Upper lobe of right lung (tissue), 1 donor: Measurements from ENCODE around the gene MYL6. TPM values are rescaled to one million over a fixed set of nuclear protein-coding genes. Genes with fewer than 3 reads are reported as not detected.

ENCODE experiments used
- ATAC-seq: fragments of 200-7000 bp; cut with Tn5 transposase; one replicate; pipeline ENCODE4 v1.9.1; 2020; ENCODE audit warnings: mild to moderate bottlenecking, moderate library complexity
- DNase-seq: peaks from one replicate; pipeline ENCODE4 v3.0.0-alpha.2; 2020
- H3K27ac ChIP-seq: fragments of 200-600 bp; one replicate; pipeline ENCODE4 v1.8.0; 2022
- H3K27me3 ChIP-seq: fragments of 200-600 bp; one replicate; pipeline ENCODE4 v1.8.0; 2022; ENCODE audit warnings: mild to moderate bottlenecking
- H3K36me3 ChIP-seq: fragments of 200-600 bp; one replicate; pipeline ENCODE4 v1.8.0; 2022
- H3K4me1 ChIP-seq: fragments of 200-600 bp; one replicate; pipeline ENCODE4 v1.8.0; 2022
- H3K4me3 ChIP-seq: fragments of 200-600 bp; one replicate; pipeline ENCODE4 v1.8.0; 2022; ENCODE audit warnings: mild to moderate bottlenecking
- H3K9me3 ChIP-seq: fragments of 200-600 bp; one replicate; pipeline ENCODE4 v1.8.0; 2022
- CTCF ChIP-seq: fragments of 200-600 bp; IDR thresholded peaks from one replicate; pipeline ENCODE4 v1.8.0; 2022; ENCODE audit warnings: antibody characterized with exemption
- intact Hi-C: fragments of 100-400 bp; cut with DNase I; formaldehyde crosslinking; loops from one replicate; pipeline ENCODE4 v1.11.0; 2022
- total RNA-seq: library from RNA; stranded (reverse); fragmentation: NEBNext Ultra II Directional; extraction: Animal tissue kit (Norgen Biotek cat#: 25700); gene quantifications from one replicate; pipeline ENCODE4 v1.2.1, GENCODE V29; 2021
- donor health status: DM: no; HTN: yes; CAD: no; lungs with severe emphysema.

Gene MYL6
- total RNA-seq, 1 donor from 2014 or later = 1,254 TPM

GRCh38 chr12:56117778-56118687 lies 40.1 kb upstream of the MYL6 start, which contains the start of gene ZC3H10:
Gene ZC3H10, plus strand, starts transcription at chr12:56118266. Its CDS starts 2,297 bp downstream, at chr12:56120563.
- intact Hi-C loops = no loop called here
- peak; percentile 92 for ATAC-seq

GRCh38 chr12:56118688-56119357 lies 39.3 kb upstream of the MYL6 start:
- Histone ChIP-seq H3K4me1 (peaks cover 19% of the 10 kb centered on the region), H3K36me3 (peaks cover 24% of the 10 kb centered on the region), H3K9me3 (no peaks in the 10 kb centered on the region), H3K27me3 (no peaks in the 10 kb centered on the region), H3K4me3 (peak overlapping the region; percentile 62), H3K27ac (peak overlapping the region; percentile 97)
- ATAC-seq (no peak), DNase-seq (no peak)
- TF ChIP-seq CTCF = no peak
- intact Hi-C loops = no loop called here

More at GRCh38 chr12:56117778-56118687, 40.1 kb upstream of the MYL6 start, which contains the start of gene ZC3H10:
- DNase-seq = peak; percentile 98
- H3K36me3 ChIP-seq = peaks cover 32% of the 10 kb centered on the region
- H3K9me3 ChIP-seq = no peaks in the 10 kb centered on the region
- peaks cover 19% of the 10 kb centered on the region for H3K4me1 ChIP-seq
- H3K4me3 ChIP-seq = peak within 1 kb of the TSS; percentile 62
- TF ChIP-seq CTCF = peak; percentile 57
- peak within 1 kb of the TSS; percentile 97 for H3K27ac ChIP-seq
- no peaks in the 10 kb centered on the region for H3K27me3 ChIP-seq

- Histone ChIP-seq H3K9me3 (no peaks in the 10 kb centered on the region), H3K4me1 (peaks cover 21% of the 10 kb centered on the region), H3K36me3 (peaks cover 23% of the 10 kb centered on the region), H3K27me3 (no peaks in the 10 kb centered on the region), H3K4me3 (peak overlapping the region; percentile 62), H3K27ac (peak overlapping the region; percentile 97)
- intact Hi-C loops = no loop called here
- ATAC-seq (peak; percentile 70), DNase-seq (no peak)
- peak; percentile 79 for TF ChIP-seq CTCF
Measured at GRCh38 chr12:56119361-56119796, 38.8 kb upstream of the MYL6 start.

- H3K36me3 ChIP-seq = peaks cover 23% of the 10 kb centered on the region
- H3K4me1 ChIP-seq = peaks cover 30% of the 10 kb centered on the region
- no peaks in the 10 kb centered on the region for H3K27me3 ChIP-seq
- no peak for TF ChIP-seq CTCF
- H3K9me3 ChIP-seq = no peaks in the 10 kb centered on the region
- no peak for DNase-seq
- intact Hi-C loops = loop anchor here (10.0 kb wide), 1 partner anchor 54 kb away; no protein-coding TSS in a partner anchor
- no peak overlapping the region for H3K4me3 ChIP-seq
- no peak for ATAC-seq
- H3K27ac ChIP-seq = peak overlapping the region; percentile 74
Measured at GRCh38 chr12:56120158-56120846, 37.9 kb upstream of the MYL6 start.

- ATAC-seq (no peak), DNase-seq (no peak)
- no peak for TF ChIP-seq CTCF
- Histone ChIP-seq H3K9me3 (no peaks in the 10 kb centered on the region), H3K36me3 (peaks cover 23% of the 10 kb centered on the region), H3K4me3 (no peak overlapping the region), H3K27ac (no peak overlapping the region), H3K27me3 (no peaks in the 10 kb centered on the region), H3K4me1 (peaks cover 41% of the 10 kb centered on the region)
- intact Hi-C loops = loop anchor here (10.0 kb wide), 1 partner anchor 53 kb away; no protein-coding TSS in a partner anchor
Measured at GRCh38 chr12:56121204-56121870, 36.8 kb upstream of the MYL6 start.
